Liver (tissue), 9 donors: ENCODE measurements around the gene ARAP3. TPM values are rescaled to one million over a fixed set of nuclear protein-coding genes. Genes with fewer than 3 reads are reported as not detected.

Experiments
- DNase-seq: peaks from one replicate; pipeline ENCODE4 v3.0.0-alpha.2; 2017; ENCODE audit warnings: low spot score
- H3K27ac ChIP-seq, 2 donors: one replicate each; pipeline ENCODE4 v1.7.0; 2013; ENCODE audit warnings: inconsistent platforms in 2 of 2, low read length in 2 of 2, control low read depth in 1 of 2, low read depth in 1 of 2, mild to moderate bottlenecking in 1 of 2
- H3K27me3 ChIP-seq, 4 donors: one replicate each; pipeline versions ENCODE4 v1.6.1 to v1.7.0; 2013; ENCODE audit warnings: low read length in 3 of 4, inconsistent platforms in 1 of 4, mild to moderate bottlenecking in 1 of 4, moderate library complexity in 1 of 4; ENCODE audit not compliant: control insufficient read depth in 4 of 4, insufficient read depth in 4 of 4
- H3K36me3 ChIP-seq, 4 donors: one replicate each; pipeline versions ENCODE4 v1.6.1 to v1.7.0; 2013; ENCODE audit warnings: low read length in 3 of 4, mild to moderate bottlenecking in 3 of 4, low read depth in 1 of 4, moderate library complexity in 1 of 4; ENCODE audit not compliant: control insufficient read depth in 4 of 4, insufficient read depth in 3 of 4
- H3K4me1 ChIP-seq, 4 donors: one replicate each; pipeline versions ENCODE4 v1.6.1 to v1.7.0; 2013; ENCODE audit warnings: low read length in 3 of 4, mild to moderate bottlenecking in 3 of 4, moderate library complexity in 1 of 4; ENCODE audit not compliant: control insufficient read depth in 4 of 4, insufficient read depth in 4 of 4
- H3K4me3 ChIP-seq, 3 donors: one replicate each; pipeline versions ENCODE4 v1.6.1 to v1.7.0; 2013; ENCODE audit warnings: low read length in 3 of 3, control low read depth in 1 of 3, low read depth in 1 of 3, mild to moderate bottlenecking in 1 of 3
- H3K9ac ChIP-seq, 2 donors: one replicate each; pipeline ENCODE4 v1.7.0; 2013; ENCODE audit warnings: low read length in 2 of 2, mild to moderate bottlenecking in 2 of 2, moderate library complexity in 2 of 2, control low read depth in 1 of 2, low read depth in 1 of 2
- H3K9me3 ChIP-seq, 4 donors: one replicate each; pipeline versions ENCODE4 v1.6.1 to v1.7.0; 2013; ENCODE audit warnings: low read length in 3 of 4; ENCODE audit not compliant: control insufficient read depth in 4 of 4
- CTCF ChIP-seq: fragments of 150-350 bp; IDR thresholded peaks from 2 replicates; pipeline ENCODE4 v1.5.1; 2017; ENCODE audit warnings: improper control_type of control experiment, low read depth, low read length; ENCODE audit not compliant: missing input control
- EGR1 ChIP-seq, 2 donors: IDR thresholded peaks; 2 replicates each; pipeline ENCODE4 v1.6.1; 2016 to 2018; ENCODE audit warnings: antibody characterized with exemption in 2 of 2, low read depth in 2 of 2
- FOXA1 ChIP-seq: IDR thresholded peaks from 2 replicates; pipeline ENCODE4 v1.6.1; 2016; ENCODE audit warnings: antibody characterized with exemption
- FOXA2 ChIP-seq: IDR thresholded peaks from 2 replicates; pipeline ENCODE4 v1.6.1; 2016; ENCODE audit warnings: antibody characterized with exemption
- GABPA ChIP-seq, 2 donors: IDR thresholded peaks in 1 of 2; conservative IDR thresholded peaks in 1 of 2; 2 replicates each; pipeline ENCODE4 v1.6.1; 2016; ENCODE audit warnings: antibody characterized with exemption in 2 of 2, mild to moderate bottlenecking in 1 of 2, moderate library complexity in 1 of 2
- HNF4A ChIP-seq, 2 donors: conservative IDR thresholded peaks; 2 replicates each; pipeline ENCODE4 v1.6.1; 2016; ENCODE audit warnings: antibody characterized with exemption in 2 of 2, mild to moderate bottlenecking in 2 of 2
- HNF4G ChIP-seq: IDR thresholded peaks from 2 replicates; pipeline ENCODE4 v1.6.1; 2016; ENCODE audit warnings: antibody characterized with exemption
- JUND ChIP-seq, 2 donors: IDR thresholded peaks; 2 replicates each; pipeline ENCODE4 v1.6.1; 2016; ENCODE audit warnings: antibody characterized with exemption in 2 of 2
- MAX ChIP-seq: IDR thresholded peaks from 2 replicates; pipeline ENCODE4 v1.6.1; 2016; ENCODE audit warnings: antibody characterized with exemption
- NR2F2 ChIP-seq: IDR thresholded peaks from 2 replicates; pipeline ENCODE4 v1.6.1; 2016; ENCODE audit warnings: antibody characterized with exemption
- RAD21 ChIP-seq, 2 donors: IDR thresholded peaks; 2 replicates each; pipeline ENCODE4 v1.6.1; 2016; ENCODE audit warnings: antibody characterized with exemption in 2 of 2, mild to moderate bottlenecking in 2 of 2
- RXRA ChIP-seq, 2 donors: IDR thresholded peaks; 2 replicates each; pipeline ENCODE4 v1.6.1; 2017 to 2018; ENCODE audit warnings: antibody characterized with exemption in 2 of 2, mild to moderate bottlenecking in 1 of 2
- SP1 ChIP-seq: IDR thresholded peaks from 2 replicates; pipeline ENCODE4 v1.6.1; 2018; ENCODE audit warnings: antibody characterized with exemption, mild to moderate bottlenecking
- TAF1 ChIP-seq: conservative IDR thresholded peaks from 2 replicates; pipeline ENCODE4 v1.6.1; 2016; ENCODE audit warnings: antibody characterized with exemption, mild to moderate bottlenecking
- YY1 ChIP-seq: IDR thresholded peaks from 2 replicates; pipeline ENCODE4 v1.6.1; 2016; ENCODE audit warnings: antibody characterized with exemption, mild to moderate bottlenecking
- WGBS: extraction: QIAGEN DNeasy Blood & Tissue Kit; methylation state at CpG from one replicate; pipeline ENCODE4 v1.1.7; 2013; 5-methylcytosine and 5-hydroxymethylcytosine counted together
- polyA plus RNA-seq, 2 donors: library from polyadenylated mRNA; stranded (reverse) in 1 of 2; unstranded in 1 of 2; fragments of 200-250 nt in 1 of 2; fragments of >200 nt in 1 of 2; fragmentation: Nextera tagmentation in 1 of 2; extraction: Ambion mirVana in 1 of 2; gene quantifications; one replicate each; pipeline versions ENCODE4 v1.2.1 to v1.2.3, GENCODE V29; 2013 to 2015
- total RNA-seq, 2 donors: library from RNA; depleted of rRNA; stranded (reverse); fragments of >200 nt; gene quantifications; one replicate each; pipeline ENCODE4 v1.2.3, GENCODE V29; 2014
- TF ChIP-seq, protein P1 (sequence below): IDR thresholded peaks from 2 replicates; pipeline ENCODE4 v1.6.1; 2016; ENCODE audit warnings: antibody characterized with exemption, mild to moderate bottlenecking
- TF ChIP-seq, protein P2 (sequence below): IDR thresholded peaks from 2 replicates; pipeline ENCODE4 v1.6.1; 2016; ENCODE audit warnings: antibody characterized with exemption
- TF ChIP-seq, protein P3 (sequence below): IDR thresholded peaks from 2 replicates; pipeline ENCODE4 v1.6.1; 2016; ENCODE audit warnings: antibody characterized with exemption
- donor health status: healthy.
- donor health status: healthy.
- donor health status: healthy.
- donor health status: healthy.
- donor health status: healthy.

ARAP3 gene
- total and polyA plus RNA-seq, 4 donors: 1.6 to 4.7 (median 2.1) TPM

- no peak overlapping the region for H3K27ac ChIP-seq
- no peak overlapping the region for H3K9ac ChIP-seq
- peaks cover 0 to 2% (median under 1%) of the 10 kb centered on the region in 4 donors for H3K36me3 ChIP-seq
- WGBS: 86% methylated on average over 8 of the region's 8 CpGs
- H3K9me3 ChIP-seq: no peaks in the 10 kb centered on the region
- no peak overlapping the region for H3K4me3 ChIP-seq
- H3K4me1 ChIP-seq: no peaks in the 10 kb centered on the region
- DNase-seq: no peak
- TF ChIP-seq CTCF (no peak), MAX (no peak), JUND (IDR thresholded peaks at IDR 0.05) (no peak), SP1 (no peak), HNF4G (no peak), FOXA1 (no peak), HNF4A (conservative IDR thresholded peaks at IDR 0.05) (no peak), FOXA2 (no peak), RXRA (IDR thresholded peaks at IDR 0.05) (no peak), GABPA (IDR thresholded peaks at IDR 0.05 in 1 of 2, conservative IDR thresholded peaks at IDR 0.05 in 1 of 2) (no peak), YY1 (no peak), TAF1 (no peak), EGR1 (IDR thresholded peaks at IDR 0.05; ENCODE audit: low read depth in 2 of 2) (no peak), RAD21 (IDR thresholded peaks at IDR 0.05) (no peak), NR2F2 (no peak)
- TF ChIP-seq, protein P1, sequence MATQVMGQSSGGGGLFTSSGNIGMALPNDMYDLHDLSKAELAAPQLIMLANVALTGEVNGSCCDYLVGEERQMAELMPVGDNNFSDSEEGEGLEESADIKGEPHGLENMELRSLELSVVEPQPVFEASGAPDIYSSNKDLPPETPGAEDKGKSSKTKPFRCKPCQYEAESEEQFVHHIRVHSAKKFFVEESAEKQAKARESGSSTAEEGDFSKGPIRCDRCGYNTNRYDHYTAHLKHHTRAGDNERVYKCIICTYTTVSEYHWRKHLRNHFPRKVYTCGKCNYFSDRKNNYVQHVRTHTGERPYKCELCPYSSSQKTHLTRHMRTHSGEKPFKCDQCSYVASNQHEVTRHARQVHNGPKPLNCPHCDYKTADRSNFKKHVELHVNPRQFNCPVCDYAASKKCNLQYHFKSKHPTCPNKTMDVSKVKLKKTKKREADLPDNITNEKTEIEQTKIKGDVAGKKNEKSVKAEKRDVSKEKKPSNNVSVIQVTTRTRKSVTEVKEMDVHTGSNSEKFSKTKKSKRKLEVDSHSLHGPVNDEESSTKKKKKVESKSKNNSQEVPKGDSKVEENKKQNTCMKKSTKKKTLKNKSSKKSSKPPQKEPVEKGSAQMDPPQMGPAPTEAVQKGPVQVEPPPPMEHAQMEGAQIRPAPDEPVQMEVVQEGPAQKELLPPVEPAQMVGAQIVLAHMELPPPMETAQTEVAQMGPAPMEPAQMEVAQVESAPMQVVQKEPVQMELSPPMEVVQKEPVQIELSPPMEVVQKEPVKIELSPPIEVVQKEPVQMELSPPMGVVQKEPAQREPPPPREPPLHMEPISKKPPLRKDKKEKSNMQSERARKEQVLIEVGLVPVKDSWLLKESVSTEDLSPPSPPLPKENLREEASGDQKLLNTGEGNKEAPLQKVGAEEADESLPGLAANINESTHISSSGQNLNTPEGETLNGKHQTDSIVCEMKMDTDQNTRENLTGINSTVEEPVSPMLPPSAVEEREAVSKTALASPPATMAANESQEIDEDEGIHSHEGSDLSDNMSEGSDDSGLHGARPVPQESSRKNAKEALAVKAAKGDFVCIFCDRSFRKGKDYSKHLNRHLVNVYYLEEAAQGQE: no peak
- TF ChIP-seq, protein P2, sequence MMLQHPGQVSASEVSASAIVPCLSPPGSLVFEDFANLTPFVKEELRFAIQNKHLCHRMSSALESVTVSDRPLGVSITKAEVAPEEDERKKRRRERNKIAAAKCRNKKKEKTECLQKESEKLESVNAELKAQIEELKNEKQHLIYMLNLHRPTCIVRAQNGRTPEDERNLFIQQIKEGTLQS: no peak
- TF ChIP-seq, protein P3, sequence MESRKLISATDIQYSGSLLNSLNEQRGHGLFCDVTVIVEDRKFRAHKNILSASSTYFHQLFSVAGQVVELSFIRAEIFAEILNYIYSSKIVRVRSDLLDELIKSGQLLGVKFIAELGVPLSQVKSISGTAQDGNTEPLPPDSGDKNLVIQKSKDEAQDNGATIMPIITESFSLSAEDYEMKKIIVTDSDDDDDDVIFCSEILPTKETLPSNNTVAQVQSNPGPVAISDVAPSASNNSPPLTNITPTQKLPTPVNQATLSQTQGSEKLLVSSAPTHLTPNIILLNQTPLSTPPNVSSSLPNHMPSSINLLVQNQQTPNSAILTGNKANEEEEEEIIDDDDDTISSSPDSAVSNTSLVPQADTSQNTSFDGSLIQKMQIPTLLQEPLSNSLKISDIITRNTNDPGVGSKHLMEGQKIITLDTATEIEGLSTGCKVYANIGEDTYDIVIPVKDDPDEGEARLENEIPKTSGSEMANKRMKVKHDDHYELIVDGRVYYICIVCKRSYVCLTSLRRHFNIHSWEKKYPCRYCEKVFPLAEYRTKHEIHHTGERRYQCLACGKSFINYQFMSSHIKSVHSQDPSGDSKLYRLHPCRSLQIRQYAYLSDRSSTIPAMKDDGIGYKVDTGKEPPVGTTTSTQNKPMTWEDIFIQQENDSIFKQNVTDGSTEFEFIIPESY: no peak
- H3K27me3 ChIP-seq: no peaks in the 10 kb centered on the region
These were observed 24.0 kb downstream of the ARAP3 start for GRCh38 chr5:141657937-141658545.
